Measurements from ENCODE around the gene CAMK4.
"Not testable (repeated sequence)": the region's sequence is repeated elsewhere in the genome, so short reads cannot be mapped to it uniquely, and the experiment has no call there.

CAMK4 gene

DNA sequence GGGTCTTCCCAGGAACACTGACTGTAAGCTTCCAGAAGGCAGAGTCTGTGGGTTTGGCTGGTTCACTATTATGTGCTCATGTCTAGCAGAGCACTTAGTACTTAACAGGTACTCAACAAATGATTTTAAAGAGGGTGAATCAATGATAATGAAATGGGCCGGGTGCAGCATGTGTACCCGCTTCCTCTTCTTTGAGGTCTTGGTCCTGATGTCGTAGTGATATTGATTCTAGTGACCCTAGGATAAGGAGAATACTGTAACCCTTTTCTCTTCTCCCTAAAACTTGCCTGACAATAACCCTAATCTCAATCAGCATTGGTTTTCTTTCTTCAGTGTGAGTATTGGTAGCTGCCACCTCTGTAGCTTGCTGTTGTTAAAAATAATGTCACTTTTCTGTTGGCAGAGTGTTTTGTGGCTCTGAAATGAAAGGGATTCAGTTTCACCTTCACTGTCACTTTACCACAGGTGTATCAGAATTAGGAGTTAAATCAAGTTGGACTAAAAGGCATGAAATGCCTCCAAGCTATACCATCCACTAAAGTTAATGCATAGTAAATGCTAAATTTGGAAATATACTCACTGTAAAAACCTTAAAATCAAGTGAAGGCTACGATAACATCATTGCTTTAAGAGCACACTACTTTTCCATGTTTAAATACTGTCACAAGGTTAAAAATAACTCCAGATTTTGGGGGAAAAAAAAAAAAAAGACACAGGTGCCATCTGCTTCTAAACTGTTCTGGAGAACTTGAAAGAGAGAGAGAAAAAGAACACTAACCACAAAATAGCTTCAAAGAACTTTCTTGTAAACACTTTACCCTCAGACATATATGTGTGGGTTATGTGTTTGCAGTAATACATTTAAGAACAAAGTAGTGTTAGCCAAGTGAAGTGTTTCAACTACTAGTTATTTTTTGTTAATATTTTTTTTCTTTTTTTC lies 6.0 kb downstream of the CAMK4 start:
- DNase-seq = peak; percentile 71

DNA sequence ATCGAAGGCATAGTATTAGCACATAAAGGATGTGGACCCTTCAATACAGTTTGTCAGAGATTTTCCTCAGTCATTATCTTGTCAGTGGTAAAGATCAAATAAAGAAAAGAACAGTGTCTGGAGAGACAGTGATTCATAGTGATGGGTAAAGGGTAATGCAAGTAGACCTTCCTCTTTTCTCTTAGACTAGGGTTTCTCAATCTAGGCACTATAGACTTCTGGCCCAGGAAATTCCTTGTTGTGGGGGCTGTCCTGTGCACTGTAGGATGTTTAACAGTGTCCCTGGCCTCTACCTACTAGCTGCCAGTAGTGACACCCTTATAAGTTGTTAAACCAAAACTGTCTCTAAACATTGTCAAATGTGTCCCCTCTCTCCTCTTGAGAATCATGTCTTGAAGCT lies 6.9 kb downstream of the CAMK4 start:
- DNase-seq = peak; percentile 37

- peak; percentile 58 for DNase-seq
Observed at GRCh38 chr5:111232311-111233051, 8.3 kb downstream of the CAMK4 start.

DNA sequence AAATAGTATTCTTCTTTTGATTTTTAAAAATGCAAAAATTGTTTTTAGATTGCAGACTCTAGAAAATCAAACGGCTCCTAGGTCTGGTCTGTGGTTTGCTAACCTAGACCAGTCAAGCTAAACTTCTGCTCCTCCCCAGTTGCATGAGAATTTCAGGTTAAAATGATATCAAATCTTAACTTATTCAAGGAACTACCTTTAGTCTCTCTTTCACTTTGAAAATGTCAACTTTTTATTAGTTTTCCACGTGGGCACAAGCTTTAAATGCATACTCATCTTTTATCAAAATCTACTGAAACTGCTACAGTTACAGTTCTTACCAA lies 8.8 kb downstream of the CAMK4 start:
- DNase-seq = peak; percentile 39

DNA sequence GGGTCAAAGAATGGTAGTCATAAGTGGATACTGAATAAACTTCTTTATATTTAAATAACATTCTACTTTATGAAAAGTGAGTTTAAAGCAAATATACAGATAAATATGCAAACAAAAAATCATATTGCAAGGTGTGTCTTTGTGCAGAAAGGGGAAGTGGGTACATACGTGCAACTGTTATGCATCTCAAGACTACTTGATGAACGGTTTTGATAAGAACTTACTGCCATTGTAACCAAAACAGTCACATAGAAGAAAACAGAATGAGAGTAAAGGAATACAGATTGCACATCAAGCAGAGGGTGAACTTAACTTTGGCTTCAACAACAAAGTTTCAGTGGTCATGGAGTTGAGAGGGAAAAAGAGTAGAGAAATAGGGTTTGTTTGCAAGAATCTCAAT lies 9.9 kb downstream of the CAMK4 start:
- DNase-seq = peak; percentile 49

DNA sequence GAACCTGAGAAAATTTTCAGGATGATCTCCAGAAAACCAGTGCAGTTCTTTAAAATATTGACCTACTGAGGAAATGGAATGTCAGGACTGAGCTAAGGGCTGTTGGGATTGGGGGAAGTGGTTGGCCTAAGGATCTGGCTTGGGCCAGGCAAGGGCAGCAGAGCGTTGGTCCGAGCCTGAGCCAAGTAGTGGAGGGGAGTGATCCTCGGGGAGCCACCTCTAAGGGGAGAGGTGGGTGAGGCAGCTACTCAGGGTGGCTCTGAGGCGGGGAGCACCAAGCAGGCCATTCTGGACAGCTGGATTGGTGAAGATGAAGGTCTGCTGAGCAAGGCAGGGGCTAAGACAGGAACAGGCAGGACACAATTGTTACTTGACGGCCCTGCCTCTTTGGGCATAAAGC lies 11.5 kb downstream of the CAMK4 start:
- DNase-seq = no peak

- no peak for DNase-seq
Observed at GRCh38 chr5:111236348-111236747, 12.2 kb downstream of the CAMK4 start.

GRCh38 chr5:111236995-111237394 lies 12.8 kb downstream of the CAMK4 start:
- DNase-seq = peak; percentile 37

DNA sequence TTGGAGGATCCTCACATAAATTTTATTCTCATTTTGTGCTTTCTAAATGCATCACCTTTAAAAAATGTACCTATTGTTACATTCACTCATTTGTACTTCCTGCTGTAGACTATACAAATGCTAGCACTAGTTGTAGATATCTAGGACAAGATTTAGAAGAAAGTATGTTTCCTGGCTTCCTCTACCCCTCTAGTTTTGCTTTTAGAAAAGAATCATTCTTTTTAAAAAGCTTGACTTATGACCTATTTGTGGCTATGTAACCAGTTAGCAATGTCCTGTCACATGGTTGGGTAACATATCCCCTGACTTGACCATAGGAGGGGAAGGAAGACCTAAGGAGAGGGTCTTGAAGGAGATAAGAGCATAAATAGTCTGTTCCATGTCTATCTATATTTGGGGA lies 13.3 kb downstream of the CAMK4 start:
- no peak for DNase-seq

DNA sequence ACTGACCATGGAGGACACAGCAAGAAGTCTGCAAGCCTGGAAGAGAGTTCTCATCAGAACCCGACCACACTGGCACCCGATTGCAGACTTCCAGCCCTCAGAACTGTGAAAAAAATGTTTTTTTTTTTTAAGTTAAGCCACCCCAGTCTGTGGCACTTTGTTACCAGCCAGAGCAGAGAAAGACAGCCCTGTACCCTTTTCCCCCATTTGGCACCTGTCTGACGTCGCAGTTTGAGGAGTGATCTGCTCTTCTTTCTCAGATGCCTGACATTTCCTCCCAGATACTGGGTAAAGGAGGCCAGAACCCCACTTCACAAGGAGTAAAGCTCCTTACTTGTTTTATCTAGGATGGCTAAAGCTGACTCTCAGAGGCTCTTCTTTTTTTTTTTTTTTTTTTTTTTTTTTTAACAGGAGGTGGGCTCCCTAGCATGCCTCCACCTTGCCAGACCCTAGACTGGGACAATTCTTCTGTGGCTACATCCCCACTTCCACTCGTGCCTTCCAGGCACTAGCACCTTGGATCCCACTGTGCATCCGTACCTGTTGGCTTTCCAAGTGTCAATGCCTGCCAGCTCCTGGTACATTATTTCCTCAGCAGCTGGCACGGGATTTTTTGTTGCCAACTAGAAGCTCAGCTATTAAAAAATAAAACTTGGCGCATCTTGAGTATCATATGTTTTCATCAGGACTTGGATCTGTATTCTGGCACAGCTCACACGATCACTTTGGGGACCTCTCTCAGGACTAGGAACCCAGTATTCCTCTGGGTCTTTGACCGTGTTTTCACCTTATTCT lies 14.4 kb downstream of the CAMK4 start:
- no peak for DNase-seq

DNA sequence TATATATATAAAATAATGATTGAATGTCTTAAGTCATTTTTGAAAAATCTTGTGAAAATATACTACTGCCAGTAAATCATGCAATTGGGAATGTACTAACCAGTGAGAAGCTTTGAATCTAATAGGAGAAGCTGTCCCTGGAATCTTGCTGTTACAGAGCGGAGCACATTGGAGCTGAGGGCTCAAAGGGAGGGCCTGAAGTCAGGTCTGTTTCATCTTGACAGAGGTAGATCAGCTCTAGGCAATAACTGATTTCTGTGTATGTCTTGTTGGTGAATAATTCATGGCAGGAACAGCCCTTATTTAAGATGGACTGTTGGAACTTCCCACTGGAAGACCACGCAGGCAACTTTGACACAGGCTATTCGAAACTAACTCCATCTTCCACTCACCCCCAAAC lies 17.5 kb downstream of the CAMK4 start:
- no peak for DNase-seq

DNA sequence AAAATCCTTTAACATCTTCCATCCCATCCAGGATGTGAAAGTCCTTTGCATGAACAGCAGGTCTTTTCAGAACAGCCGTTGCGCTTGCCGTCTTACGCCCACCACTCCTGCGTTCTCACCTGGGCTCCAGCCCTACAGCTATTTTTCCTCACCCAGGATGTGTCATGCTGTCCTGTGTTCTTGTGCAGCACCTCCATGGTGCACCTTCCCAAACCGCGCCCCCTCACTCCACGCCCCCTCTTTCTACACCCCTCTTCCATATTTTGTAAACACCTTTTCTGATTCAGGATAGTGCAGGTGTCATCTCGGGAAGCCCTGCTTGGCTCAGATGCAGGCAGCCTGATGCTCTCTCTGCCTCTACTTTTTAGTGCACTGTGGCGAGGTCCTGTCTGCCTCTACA lies 18.4 kb downstream of the CAMK4 start:
- DNase-seq = no peak

GRCh38 chr5:111243318-111243717 lies 19.1 kb downstream of the CAMK4 start:
- no peak for DNase-seq

DNA sequence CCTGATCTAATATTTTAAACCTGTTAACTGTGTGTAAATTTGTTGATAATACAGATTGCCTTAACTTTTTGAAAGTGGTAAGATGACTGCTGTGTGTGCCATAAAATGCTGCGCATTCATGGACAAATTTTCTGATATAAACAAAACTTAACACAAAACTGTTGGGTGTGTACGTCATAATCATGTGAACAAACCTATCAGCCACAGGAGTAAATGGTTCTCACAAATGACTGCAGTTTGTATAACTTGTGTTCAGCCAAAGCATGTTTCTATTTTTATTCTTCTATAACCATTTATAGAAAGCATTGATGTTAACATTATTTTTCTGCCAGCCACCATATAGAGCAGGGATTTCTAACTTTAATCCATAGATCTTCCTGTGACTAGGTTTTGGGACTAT lies 21.5 kb downstream of the CAMK4 start:
- DNase-seq = no peak

GRCh38 chr5:111246459-111246858 lies 22.3 kb downstream of the CAMK4 start:
- DNase-seq = no peak

DNA sequence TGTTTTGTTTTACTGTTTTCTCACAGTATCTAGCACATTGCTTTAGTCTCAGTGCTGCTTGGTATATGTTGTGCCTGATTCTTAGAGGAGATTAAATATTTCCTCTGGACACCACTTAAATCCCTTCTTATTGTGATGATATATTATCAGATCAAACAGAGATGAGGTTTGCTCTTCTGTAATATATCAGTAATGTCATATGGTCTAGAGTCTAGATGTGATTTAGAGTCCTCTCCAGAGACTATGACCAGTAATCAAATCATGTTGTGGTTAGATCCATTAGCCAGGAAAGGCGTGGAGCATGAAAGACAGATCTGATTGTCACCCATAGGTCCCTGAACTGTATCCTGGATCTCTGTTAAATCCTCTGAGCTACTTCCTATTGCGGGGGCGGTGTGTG lies 24.4 kb downstream of the CAMK4 start:
- DNase-seq = no peak

GRCh38 chr5:111251921-111252320 lies 27.7 kb downstream of the CAMK4 start:
- DNase-seq = peak; percentile 22

- no peak for DNase-seq
Observed at GRCh38 chr5:111252799-111253545, 28.8 kb downstream of the CAMK4 start.

- DNase-seq = peak; percentile 84
Observed at GRCh38 chr5:111254613-111255012, 30.4 kb downstream of the CAMK4 start.

- no peak for DNase-seq
Observed at GRCh38 chr5:111255169-111255568, 31.0 kb downstream of the CAMK4 start.

- DNase-seq = no peak
Observed at GRCh38 chr5:111256128-111256527, 31.9 kb downstream of the CAMK4 start.

DNA sequence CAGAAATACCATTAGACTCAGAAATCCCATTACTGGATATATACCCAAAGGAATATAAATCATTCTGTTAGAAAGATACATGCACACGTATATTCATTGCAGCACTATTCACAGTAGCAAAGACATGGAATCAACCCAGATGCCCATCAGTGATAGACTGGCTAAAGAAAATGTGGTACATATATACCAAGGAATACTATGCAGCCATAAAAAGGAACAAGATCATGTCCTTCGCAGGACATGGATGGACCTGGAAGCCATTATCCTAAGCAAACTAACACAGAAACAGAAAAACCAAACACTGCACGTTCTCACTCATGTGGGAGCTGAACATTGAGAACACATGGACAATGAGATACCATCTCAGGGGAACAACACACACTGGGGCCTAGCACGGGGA lies 33.4 kb downstream of the CAMK4 start:
- DNase-seq = not testable (repeated sequence)

GRCh38 chr5:111259636-111260035 lies 35.5 kb downstream of the CAMK4 start:
- DNase-seq = no peak
